Lung (tissue), 12 donors: ENCODE data around the gene ARL14EPL. TPM values are rescaled to one million over a fixed set of nuclear protein-coding genes. Genes with fewer than 3 reads are reported as not detected.
A peak's percentile ranks its signal among the peaks of the same experiment; 100 is the strongest.

Experiments used
- ATAC-seq: fragments of 200-7000 bp; cut with Tn5 transposase; one replicate; pipeline ENCODE4 v1.9.1; 2020; ENCODE audit warnings: moderate number of reproducible peaks; ENCODE audit not compliant: insufficient read depth, low FRiP score
- DNase-seq, 3 donors: peaks; one replicate each; pipeline ENCODE4 v3.0.0-alpha.2; 2013 to 2017
- H3K27ac ChIP-seq, 2 donors: one replicate each; pipeline ENCODE4 v1.5.1; 2013; ENCODE audit warnings: mild to moderate bottlenecking in 2 of 2, moderate library complexity in 2 of 2, control low read depth in 1 of 2, inconsistent platforms in 1 of 2, low read depth in 1 of 2, low read length in 1 of 2
- H3K27me3 ChIP-seq, 3 donors: one replicate each; pipeline ENCODE4 v1.5.1; 2013; ENCODE audit warnings: low read length in 2 of 3; ENCODE audit not compliant: control insufficient read depth in 3 of 3, insufficient read depth in 3 of 3
- H3K36me3 ChIP-seq, 4 donors: one replicate each; pipeline ENCODE4 v1.5.1; 2013; ENCODE audit warnings: low read length in 4 of 4, mild to moderate bottlenecking in 1 of 4, moderate library complexity in 1 of 4; ENCODE audit not compliant: control insufficient read depth in 4 of 4, insufficient read depth in 4 of 4
- H3K4me1 ChIP-seq, 5 donors: one replicate each; pipeline ENCODE4 v1.5.1; 2013; ENCODE audit warnings: low read length in 5 of 5, mild to moderate bottlenecking in 2 of 5, moderate library complexity in 1 of 5; ENCODE audit not compliant: control insufficient read depth in 5 of 5, insufficient read depth in 5 of 5
- H3K4me3 ChIP-seq: one replicate; pipeline ENCODE4 v1.5.1; 2013; ENCODE audit warnings: mild to moderate bottlenecking, control low read depth, moderate library complexity
- H3K9ac ChIP-seq, 2 donors: one replicate each; pipeline ENCODE4 v1.5.1; 2013; ENCODE audit warnings: low read length in 2 of 2, control low read depth in 1 of 2; ENCODE audit not compliant: insufficient read depth in 1 of 2
- H3K9me3 ChIP-seq, 4 donors: one replicate each; pipeline ENCODE4 v1.5.1; 2013; ENCODE audit warnings: low read length in 3 of 4, mild to moderate bottlenecking in 1 of 4, moderate library complexity in 1 of 4; ENCODE audit not compliant: control insufficient read depth in 4 of 4, insufficient read depth in 3 of 4
- WGBS, 2 donors: extraction: QIAGEN DNeasy Blood & Tissue Kit; methylation state at CpG; one replicate each; pipeline ENCODE4 v1.1.7; 2013; 5-methylcytosine and 5-hydroxymethylcytosine counted together
- polyA plus RNA-seq, 2 donors: library from polyadenylated mRNA; stranded (reverse); fragments of 200-250 nt; gene quantifications; one replicate each; pipeline ENCODE4 v1.2.1, GENCODE V29; 2013
- total RNA-seq, 2 donors: library from RNA; depleted of rRNA in 1 of 2; stranded (reverse); fragments of >200 nt in 1 of 2; gene quantifications; one replicate each; pipeline ENCODE4 v1.2.1, GENCODE V29; 2014 to 2021
- TF ChIP-seq, protein P1 (sequence below): IDR thresholded peaks from 2 replicates; pipeline ENCODE4 v1.5.1; 2012; ENCODE audit warnings: mild to moderate bottlenecking; ENCODE audit errors: control extremely low read depth, extremely low read depth
- donor health status: control.
- donor health status: control.
- donor health status: Bipolar disorder and iron deficiency.
- donor health status: healthy.
- donor health status: DM: yes; HTN: yes; CAD: no.

Gene ARL14EPL
- total and polyA plus RNA-seq, 4 donors = 0.10 TPM; not detected in 3

GRCh38 chr5:116075191-116075831 lies 43.0 kb downstream of the ARL14EPL start:
- Histone ChIP-seq H3K4me1 (no peaks in the 10 kb centered on the region), H3K9ac (no peak overlapping the region), H3K27me3 (no peaks in the 10 kb centered on the region), H3K27ac (no peak overlapping the region), H3K4me3 (no peak overlapping the region), H3K9me3 (peaks cover 0 to 1% (median 0%) of the 10 kb centered on the region in 4 donors), H3K36me3 (no peaks in the 10 kb centered on the region)
- ATAC-seq (no peak), DNase-seq (no peak)
- WGBS, 2 donors = 40 to 63% methylated on average over 6 of the region's 6 CpGs
- TF ChIP-seq, protein P1, sequence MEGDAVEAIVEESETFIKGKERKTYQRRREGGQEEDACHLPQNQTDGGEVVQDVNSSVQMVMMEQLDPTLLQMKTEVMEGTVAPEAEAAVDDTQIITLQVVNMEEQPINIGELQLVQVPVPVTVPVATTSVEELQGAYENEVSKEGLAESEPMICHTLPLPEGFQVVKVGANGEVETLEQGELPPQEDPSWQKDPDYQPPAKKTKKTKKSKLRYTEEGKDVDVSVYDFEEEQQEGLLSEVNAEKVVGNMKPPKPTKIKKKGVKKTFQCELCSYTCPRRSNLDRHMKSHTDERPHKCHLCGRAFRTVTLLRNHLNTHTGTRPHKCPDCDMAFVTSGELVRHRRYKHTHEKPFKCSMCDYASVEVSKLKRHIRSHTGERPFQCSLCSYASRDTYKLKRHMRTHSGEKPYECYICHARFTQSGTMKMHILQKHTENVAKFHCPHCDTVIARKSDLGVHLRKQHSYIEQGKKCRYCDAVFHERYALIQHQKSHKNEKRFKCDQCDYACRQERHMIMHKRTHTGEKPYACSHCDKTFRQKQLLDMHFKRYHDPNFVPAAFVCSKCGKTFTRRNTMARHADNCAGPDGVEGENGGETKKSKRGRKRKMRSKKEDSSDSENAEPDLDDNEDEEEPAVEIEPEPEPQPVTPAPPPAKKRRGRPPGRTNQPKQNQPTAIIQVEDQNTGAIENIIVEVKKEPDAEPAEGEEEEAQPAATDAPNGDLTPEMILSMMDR = no peak

DNA sequence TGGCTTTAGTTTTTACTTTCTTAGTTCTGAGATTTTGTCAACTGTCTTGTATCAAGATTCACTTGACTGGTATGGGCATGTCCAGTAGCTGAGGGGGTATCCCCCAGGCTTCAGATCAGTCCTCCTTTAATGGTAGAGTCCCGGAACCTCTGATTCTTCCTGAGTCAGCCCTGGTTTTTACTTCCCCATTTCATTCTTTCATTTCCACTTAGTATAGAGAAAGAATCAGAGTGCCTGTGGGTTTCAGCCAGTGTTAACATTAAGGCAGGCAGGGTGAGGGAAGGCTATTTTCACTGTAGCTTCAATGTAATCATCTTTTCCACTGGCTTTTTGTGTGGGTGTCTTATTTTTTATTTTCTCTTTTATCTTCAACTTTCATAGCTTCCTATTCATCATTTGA lies 44.2 kb downstream of the ARL14EPL start:
- Histone ChIP-seq H3K9ac (no peak overlapping the region), H3K27ac (no peak overlapping the region), H3K4me3 (no peak overlapping the region), H3K9me3 (no peaks in the 10 kb centered on the region), H3K36me3 (no peaks in the 10 kb centered on the region), H3K27me3 (no peaks in the 10 kb centered on the region), H3K4me1 (no peaks in the 10 kb centered on the region)
- ATAC-seq = peak; percentile 41
- DNase-seq = no peak
- TF ChIP-seq, protein P1 = no peak
- WGBS, 2 donors = 29 to 71% methylated on average over 1 of the region's 1 CpG

- TF ChIP-seq, protein P1 = no peak
- no peak overlapping the region for H3K9ac ChIP-seq
- H3K27ac ChIP-seq = no peak overlapping the region
- H3K4me3 ChIP-seq = no peak overlapping the region
- H3K27me3 ChIP-seq = no peaks in the 10 kb centered on the region
- DNase-seq (no peak), ATAC-seq (no peak)
- no peaks in the 10 kb centered on the region for H3K4me1 ChIP-seq
- peaks cover 0 to 5% (median 0%) of the 10 kb centered on the region in 4 donors for H3K36me3 ChIP-seq
- 94 to 96% methylated on average over 5 of the region's 5 CpGs for WGBS, 2 donors
- no peaks in the 10 kb centered on the region for H3K9me3 ChIP-seq
These were observed 45.9 kb downstream of the ARL14EPL start for GRCh38 chr5:116078199-116078598.

- no peak overlapping the region for H3K4me3 ChIP-seq
- 24 to 26% methylated on average over 11 of the region's 11 CpGs for WGBS, 2 donors
- no peak for ATAC-seq
- peak overlapping the region in 1 of 2 donors; percentile 33 for H3K9ac ChIP-seq
- H3K36me3 ChIP-seq = peaks cover 0 to 8% (median 5%) of the 10 kb centered on the region in 4 donors
- TF ChIP-seq, protein P1 = no peak
- H3K4me1 ChIP-seq = peaks cover 5 to 16% (median 7%) of the 10 kb centered on the region in 5 donors
- DNase-seq = peak in 2 of 3 donors; percentile 23 to 50
- H3K27ac ChIP-seq = no peak overlapping the region
- no peaks in the 10 kb centered on the region for H3K9me3 ChIP-seq
- H3K27me3 ChIP-seq = no peaks in the 10 kb centered on the region
These were observed 52.0 kb downstream of the ARL14EPL start for GRCh38 chr5:116084287-116084691.
